GM21717 (cell line): ENCODE results near the gene MGAT5.

Source experiments
- ATAC-seq: cut with Tn5 transposase; IDR thresholded peaks from one replicate; pipeline ENCODE4 v1.9.1; 2021; ENCODE audit warnings: mild to moderate bottlenecking, moderate library complexity; ENCODE audit not compliant: unreplicated experiment

Gene MGAT5

DNA sequence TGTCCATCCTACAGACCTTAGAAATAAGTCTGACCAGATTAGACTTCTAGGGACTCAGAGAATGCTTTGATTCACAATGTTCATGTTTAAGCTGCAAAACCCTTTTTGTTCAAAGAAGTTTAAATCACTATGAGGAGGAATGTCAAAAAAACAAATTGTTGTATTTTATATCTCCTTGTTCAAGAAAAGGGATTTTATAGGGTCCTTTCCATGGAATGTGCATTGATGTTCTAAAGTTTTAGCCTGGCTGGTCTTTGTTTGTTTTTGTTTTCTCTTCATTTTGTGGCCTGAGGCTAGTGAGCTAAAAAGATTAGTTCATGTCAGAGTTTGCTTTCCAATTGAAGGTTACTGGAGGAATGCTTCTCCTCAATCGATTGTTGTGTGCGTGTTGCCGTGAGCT is 77.2 kb downstream of the MGAT5 start:
- no peak for ATAC-seq

DNA sequence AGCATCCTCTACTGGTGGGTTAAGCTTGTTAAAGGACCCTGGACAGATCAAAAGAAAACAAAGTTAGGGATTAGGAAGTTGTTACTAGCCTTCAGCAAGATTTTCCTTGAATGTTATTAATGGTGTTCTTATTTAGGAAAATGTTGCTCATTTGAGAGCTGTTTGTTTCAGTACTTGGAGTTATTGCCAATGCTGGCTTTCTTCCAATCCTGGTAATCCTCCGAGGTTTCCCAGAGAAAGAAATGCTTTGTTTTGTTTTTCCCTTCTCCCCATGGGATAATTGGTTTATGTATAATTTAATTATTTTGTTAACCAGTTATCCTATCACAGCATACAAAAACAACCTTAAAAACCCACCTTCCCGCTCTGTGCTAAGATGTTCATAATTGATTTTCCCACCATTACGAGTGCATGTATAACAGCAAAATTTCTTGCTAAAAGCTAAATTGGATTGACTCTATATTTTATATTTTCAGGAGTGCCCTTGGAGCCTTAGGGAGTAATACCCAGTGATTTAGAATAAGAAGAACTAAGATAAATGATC is 79.8 kb downstream of the MGAT5 start:
- no peak for ATAC-seq

DNA sequence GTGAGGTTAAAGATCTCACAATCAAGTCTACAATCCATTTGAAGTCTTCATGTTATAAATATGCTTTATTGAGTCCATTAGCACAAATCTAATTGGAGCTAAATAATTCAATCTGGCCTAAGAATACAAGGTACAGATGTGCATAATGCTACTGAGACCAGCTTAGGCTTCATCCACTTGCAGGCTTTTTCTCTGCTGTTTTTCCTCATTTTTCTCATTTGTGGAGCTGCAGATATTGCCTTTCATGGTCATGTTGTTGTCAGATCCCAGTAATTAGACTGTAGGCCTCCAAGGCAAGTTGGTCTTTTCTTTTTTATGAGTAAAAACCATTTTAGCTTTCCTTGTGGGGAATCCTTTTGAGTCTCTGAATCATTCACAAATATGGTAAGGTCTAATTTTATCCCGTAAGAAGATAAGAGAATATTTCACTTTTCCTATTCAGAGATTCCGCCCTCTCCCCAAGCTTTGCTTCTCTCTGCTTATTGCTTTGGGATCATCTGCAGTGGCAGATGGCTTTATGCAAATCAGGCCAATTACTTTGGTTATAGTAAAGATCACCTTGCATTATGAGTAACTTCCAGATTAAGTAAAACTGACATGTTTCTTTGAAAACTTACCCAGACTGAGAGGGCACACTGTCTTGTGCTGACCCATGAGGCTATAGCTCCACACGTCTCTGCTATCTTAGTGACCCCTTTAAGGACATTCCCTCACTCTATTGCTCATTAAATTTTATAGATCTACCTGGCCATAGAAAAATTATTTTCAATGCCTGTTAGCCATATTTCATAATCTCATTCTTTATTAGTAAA is 80.9 kb downstream of the MGAT5 start:
- ATAC-seq = no peak

DNA sequence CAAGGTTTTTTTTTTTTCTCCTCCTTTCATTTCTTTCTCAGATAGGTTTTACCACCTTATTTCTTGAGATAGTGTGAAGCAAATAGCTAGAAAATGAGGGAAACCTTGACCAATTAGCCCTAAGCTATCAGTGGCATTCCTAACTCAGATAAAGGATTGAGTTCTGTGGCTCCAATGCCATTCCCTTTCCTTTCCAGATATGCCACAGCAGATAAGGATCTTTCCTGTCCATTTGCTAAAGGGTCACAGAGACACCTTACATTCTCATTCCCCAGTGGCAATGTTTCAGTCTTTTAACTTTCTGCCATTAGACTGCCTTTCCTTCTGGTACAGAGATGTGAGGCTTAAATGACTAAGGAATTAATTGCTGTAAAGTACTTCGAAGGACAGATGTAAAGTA is 81.7 kb downstream of the MGAT5 start:
- ATAC-seq = no peak

DNA sequence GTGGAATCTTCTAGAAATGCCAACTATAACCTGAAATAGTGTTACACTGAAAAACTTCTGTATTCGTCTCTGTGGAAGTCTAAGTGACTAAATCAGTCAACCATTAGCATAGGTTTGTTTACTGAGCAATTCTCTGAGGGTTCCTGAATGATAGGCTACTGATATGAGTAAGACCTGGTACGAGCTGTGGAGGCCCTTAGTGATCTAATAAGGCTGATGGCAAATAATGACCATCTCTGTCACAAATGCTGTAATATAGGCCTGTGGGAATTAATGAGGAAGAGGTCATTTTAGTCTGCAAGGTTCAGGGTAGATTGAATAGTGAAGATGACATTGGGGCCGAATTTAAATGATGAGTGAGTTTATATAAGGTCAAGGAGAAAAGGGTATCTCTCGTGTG is 82.5 kb downstream of the MGAT5 start:
- ATAC-seq = peak; percentile 95

DNA sequence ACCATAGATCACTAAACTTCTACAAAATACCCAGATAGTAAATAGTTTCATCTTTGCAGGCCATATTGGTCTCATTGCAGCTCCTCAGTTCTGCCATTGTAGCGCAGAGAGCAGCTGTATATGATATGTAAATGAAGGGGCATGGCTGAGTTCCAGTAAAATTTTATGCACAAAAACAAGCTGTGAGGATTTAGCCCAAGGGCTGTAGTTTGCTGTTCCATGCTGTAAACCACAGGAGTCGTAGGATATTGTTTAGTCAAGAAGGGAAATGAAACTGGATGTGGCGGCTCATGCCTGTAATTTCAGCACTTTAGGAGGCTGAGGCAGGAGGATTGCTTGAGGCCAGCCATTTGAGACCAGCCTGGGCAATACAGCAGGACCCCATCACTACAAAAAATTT is 83.0 kb downstream of the MGAT5 start:
- no peak for ATAC-seq

DNA sequence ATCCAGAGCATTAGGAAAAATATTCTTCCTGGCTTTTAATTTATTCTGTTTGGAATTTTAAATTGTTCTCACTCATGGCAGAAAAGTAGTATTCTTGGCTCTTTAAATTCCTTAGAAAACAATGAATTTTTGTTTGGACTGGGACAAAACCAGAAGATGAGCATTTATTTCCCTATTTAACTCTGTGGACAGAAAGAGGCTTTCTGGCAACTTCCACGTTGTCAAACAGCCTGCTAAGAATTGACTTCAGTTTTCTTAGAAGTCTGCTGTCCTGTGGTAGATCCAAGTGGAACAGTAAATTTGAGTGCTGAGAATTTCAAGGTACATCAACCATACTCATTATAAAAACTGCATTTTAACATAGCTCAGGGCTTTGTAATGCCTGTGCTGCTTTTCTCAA is 83.8 kb downstream of the MGAT5 start:
- ATAC-seq = no peak

DNA sequence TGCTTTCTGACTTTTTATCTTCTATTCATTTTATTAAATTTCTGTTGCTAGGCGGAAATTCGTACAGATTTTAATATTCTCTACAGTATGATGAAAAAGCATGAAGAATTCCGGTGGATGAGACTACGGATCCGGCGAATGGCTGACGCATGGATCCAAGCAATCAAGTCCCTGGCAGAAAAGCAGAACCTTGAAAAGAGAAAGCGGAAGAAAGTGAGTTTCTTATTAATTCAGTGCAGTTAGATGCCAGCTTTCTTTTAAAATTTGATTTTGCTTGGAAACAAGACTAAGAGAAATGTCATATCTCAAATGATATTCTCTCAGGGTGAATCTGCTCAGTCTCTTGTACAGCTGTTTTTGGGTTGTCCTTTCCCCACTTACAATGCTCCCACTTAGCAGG is 84.3 kb downstream of the MGAT5 start:
- no peak for ATAC-seq

DNA sequence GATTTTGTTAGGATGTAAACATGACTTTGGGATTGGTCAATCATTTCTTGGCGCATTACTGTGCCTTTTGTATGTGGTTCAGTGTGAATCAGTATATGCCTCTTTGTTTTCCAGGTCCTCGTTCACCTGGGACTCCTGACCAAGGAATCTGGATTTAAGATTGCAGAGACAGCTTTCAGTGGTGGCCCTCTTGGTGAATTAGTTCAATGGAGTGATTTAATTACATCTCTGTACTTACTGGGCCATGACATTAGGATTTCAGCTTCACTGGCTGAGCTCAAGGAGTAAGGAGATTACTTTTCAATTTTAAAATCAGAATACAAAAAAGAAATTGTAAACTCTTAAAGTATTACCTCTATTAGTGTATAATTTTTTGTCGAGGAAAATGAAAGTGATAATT is 87.6 kb downstream of the MGAT5 start:
- ATAC-seq = no peak

DNA sequence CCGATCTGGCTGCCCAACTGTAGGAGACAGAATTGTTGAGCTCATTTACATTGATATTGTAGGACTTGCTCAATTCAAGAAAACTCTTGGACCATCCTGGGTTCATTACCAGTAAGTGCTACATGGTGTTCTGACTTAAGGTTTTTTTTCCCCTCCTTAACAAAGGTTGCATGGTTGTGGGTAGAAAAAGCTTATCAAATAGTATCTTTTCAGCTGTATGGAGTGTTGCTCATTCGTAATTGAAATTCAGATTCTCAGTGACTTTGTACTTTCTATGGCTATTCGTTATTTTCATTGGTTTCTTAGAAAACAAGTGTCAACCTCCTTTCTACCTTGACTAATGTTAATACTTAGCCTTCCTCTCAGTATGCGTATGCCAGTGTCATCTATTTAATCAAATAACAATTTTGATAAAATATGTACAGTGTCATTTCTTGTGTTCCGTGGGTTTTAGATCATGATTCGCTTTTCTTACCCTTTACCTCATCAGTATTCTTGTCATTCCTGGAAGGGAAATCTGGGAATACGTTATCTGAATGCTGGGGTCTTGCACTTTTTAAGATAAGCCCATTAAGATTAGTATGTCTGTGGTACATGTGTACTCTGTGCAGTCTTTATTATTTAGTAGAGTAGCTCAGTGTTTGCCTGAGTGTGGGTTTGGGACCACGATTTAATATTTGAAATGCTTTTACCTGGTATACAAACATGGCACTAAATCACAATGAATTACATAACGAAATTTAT is 91.3 kb downstream of the MGAT5 start:
- ATAC-seq = no peak

DNA sequence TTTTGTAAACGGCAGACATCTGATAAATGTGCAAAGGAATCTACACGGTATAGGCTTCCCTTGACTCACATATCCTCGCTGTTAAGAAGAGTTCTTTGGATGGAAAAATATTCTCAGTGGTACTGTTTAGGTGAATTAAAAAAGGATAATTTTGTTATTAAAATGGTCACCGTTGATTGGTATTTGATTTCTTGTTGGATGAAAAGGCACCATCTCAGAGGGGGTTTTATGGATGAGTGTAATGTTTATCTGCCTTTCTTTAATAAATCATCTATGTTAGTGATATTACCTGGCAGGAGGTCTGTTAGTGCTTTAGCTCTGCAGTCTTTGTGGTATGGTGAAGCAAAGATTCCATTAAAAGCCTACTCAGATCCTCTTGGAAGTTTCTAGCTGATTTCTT is 92.3 kb downstream of the MGAT5 start:
- ATAC-seq = no peak

DNA sequence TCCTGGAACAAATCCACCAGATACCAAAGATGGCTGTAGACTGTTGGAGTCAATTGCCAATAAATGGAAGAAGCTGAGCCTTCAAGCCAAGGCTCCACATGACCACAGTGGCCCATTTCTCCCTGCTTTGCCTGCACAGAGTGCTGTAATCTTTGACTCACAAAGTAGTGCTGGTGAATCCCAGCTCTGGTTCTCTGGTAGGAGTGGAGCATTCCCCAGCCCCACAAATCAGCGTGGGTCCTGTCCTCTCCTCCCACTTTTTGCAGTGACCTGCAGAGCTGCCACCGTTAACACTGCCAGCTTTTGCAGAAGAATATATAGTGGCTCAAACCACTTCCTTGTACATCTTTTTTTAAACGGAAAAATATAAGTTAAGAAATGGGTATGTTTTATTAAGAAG is 93.9 kb downstream of the MGAT5 start:
- no peak for ATAC-seq

DNA sequence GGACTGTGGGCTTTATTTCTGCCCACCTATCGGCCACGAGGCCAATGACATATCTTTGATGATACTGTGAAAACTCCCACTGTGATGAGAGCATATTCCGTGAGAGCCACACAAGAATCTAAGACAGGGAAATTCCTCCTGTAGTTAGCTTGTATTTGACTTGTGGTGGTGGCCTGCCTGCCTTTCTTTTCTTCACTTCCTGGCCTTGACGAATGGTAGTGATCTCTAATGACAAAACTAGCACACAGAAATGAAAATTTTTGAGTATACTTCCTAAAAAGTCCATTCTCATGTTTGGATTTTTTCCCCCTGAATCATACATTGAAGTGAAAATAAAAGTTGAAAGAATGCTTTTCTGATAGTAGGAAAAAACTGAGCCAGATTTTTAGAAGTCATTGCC is 94.4 kb downstream of the MGAT5 start:
- no peak for ATAC-seq

DNA sequence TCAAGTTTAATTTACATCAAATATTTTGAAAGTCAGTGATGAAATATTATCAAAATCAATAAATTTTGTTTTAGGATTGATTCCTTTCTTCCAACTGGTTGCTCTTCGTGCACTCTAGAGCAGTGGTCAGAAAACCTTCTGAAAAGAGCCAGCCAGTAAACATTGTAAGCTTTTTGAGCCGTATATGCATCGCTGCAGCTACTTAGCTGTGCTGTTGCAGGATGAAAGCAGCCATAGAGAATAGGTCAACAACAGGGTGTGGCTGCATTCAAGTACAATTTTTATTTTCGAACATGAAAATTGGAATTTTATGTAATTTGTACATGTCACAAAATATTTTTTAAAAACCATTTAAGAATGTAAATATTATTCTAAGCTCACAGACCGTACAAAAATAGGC is 94.9 kb downstream of the MGAT5 start:
- ATAC-seq = no peak

DNA sequence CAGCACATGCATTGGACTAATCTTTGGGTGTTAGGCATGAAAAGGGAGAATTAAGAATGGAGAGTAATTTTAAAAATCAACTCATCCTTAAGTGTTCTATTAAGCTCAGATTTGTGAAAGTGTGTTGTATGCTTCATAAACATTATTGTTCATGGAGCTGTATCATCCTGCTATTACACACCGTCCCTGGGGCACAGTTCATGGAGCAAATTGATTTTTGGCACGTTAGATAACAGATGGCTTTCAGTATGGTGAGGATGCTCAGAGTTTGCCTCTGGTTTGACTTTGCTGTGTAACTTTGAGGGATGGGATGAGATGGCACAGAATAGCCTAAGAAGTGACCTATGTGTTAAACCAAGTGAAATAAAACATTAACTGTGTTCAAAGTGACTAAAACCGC is 97.1 kb downstream of the MGAT5 start:
- ATAC-seq = no peak

DNA sequence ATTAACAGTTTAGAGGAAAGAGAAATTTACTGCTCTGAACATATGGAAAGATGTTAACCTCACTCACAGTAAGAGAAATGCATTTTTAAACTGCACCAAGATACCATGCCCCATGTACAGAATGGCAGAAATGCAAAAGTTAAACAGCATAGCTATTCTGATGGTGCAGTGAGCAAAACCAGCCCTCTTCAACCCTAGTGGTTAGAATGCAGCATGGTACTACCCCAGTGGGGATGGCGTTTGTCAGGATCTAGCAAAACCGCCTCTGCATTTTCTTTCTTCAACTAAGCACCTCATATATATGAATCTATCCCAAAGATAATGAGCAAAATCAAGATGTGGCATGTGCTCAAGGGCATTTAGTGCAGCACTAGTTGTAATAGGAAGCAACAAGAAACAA is 98.0 kb downstream of the MGAT5 start:
- ATAC-seq = no peak

DNA sequence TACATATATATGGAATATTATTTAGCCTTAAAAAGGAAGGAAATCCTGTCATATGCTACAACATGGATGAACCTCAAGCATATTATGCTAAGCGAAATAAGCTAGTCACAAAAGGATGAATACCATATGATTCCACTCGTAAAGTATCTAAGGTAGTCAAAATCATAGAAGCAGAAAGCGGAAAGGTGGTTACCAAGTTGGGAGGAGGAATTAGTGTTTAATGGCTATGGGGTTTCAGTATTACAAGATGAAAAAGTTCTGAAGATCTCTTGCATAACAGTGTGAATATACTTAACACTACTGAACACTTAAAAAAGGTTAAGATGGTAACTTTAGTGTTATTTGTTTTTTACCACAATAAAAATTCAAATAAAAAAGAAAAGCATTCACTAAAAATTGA is 99.0 kb downstream of the MGAT5 start:
- ATAC-seq = peak; percentile 72

DNA sequence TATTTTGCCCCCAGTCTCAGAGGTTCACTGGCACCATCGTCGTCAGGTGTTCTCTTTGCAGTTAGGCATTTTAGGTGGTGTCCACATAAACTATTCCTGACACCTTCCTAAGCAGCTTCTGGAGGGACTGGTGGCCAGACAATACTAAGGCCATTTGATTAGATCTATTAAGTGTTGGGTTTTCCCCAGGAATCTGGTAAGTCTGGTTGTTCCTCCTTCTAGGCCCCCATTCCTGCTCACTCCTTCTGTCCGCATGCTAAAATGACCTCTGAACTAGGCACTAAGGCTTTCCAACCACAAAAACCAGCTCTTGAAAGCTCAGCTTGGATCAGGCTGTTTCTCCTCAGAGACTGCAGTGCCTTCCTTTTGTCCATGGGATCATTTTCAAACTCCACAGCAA is 100.7 kb downstream of the MGAT5 start:
- no peak for ATAC-seq

DNA sequence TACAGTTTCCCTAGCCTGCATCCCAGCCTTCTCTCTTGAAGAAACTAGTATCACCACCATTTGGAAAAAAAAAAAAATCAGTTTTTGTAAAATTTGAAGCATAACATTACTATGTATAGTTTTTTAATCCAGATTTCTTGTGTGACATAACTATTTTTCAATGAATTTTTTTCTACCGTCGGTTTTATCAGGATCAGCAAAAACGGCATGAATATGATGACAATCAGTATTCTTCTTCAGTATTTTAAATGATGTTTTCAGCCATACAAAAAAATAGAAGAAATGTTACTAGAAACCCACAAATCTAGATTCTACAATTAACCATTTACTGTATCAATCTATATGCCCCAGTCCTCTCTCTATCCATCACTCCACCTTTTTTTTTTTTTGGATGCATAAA is 103.9 kb downstream of the MGAT5 start:
- no peak for ATAC-seq

DNA sequence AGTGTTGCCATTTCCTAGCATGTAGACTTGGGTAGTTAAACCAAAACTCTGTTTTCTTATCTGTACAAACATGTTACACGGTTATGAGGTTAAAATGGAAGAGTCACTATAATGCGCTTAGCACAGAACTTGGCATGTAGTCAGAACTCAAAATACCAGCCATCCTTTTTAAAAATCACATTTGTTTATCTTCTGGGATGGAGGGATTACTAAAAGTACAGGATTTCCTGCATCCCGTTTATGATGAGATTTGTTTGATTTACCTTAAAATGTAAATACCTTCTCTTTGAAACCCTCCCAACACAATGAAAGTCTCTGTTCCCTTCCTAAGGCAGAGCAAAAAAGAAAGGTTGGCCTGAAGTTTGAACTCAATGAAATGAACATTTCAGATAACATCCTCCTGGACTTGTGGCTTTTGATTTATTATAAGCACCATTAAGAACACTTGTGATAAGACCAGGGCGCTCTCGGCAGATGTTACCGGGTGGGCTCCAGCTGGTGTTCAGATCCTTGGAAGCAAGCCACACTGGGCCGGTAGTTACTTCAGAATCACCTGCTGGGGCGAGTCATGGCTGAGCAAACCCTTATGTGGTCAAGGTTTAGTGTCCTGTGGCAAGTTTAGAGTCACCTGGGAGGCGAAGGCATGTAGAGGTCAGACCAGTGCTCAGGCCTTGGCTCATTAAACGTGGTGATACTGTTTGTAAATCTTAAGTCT is 105.7 kb downstream of the MGAT5 start:
- ATAC-seq = no peak

DNA sequence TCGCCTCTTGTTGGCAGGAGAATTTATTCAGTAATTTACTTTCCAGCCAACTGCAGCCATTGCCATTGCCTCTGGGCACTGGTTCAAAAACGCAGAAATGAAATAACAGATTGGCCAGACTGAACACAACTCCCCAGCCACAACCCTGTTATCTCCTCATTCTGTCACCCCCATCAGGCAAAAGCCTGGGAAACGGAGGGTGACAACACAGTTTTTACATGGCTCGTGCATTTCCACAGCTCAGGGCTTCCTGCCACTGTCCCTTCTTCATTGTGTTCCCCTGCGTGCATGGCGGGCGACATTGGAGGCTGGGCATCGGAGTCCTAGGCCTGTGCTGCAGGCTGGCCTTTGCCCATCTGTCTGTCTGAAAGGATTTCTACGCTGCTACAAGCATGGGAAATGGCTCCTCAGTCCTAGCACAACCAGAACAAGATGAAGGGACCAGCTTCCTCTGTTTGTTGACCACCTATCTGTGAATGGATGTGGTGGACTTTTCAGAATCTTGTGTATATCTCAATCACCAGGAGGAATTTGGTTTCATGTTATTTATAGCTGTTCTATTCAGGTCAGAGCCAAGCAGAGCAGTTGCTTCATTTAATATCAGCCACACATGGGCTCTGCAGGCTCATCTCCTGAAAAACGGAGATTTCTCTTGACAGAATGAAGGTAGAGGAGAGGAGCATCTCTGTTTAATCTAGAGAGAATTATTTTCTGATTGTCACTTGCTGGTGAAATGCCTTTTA is 107.0 kb downstream of the MGAT5 start:
- no peak for ATAC-seq
